Caco-2 (cell line): Measurements from ENCODE around the gene PID1. TPM values are rescaled to one million over a fixed set of nuclear protein-coding genes. Genes with fewer than 3 reads are reported as not detected.

ENCODE experiments used
- BruUV-seq: library from RNA; stranded (reverse); fragments of 400-500 nt; replicated peaks from 2 replicates; lab custom pipeline; 2021; lab: Mats Ljungman, UMichigan
- CTCF ChIA-PET: fragments of 300-600 bp; sonication (Branson Sonifier 250); formaldehyde crosslinking; loops from one replicate; lab custom pipeline; 2022; ENCODE audit warnings: antibody characterized with exemption; lab: Charles Lee
- POLR2A ChIA-PET: fragments of 300-600 bp; sonication (Branson Sonifier 250); formaldehyde crosslinking; loops from one replicate; lab custom pipeline; 2022; ENCODE audit warnings: antibody characterized with exemption; lab: Charles Lee
- DNase-seq, 2 experiments: peaks; one replicate each; pipeline versions ENCODE4 v3.0.0 to v3.0.0-alpha.2; 2020 to 2022
- H3K27me3 ChIP-seq: replicated peaks from 2 replicates; pipeline ENCODE4 v1.6.0; 2011; ENCODE audit warnings: low read length; ENCODE audit not compliant: control insufficient read depth, insufficient read depth
- H3K36me3 ChIP-seq: 2 replicates; pipeline ENCODE4 v1.5.1; 2011; ENCODE audit warnings: low read length; ENCODE audit not compliant: control insufficient read depth, insufficient read depth
- H3K4me1 ChIP-seq: fragments of 250-450 bp; sonication (Bioruptor Pico); 2 replicates; pipeline ENCODE4 v1.5.1; 2020; ENCODE audit warnings: mild to moderate bottlenecking
- H3K4me3 ChIP-seq: 2 replicates; pipeline ENCODE4 v1.5.1; 2011; ENCODE audit warnings: low read depth, mild to moderate bottlenecking, control low read depth, low read length
- H3K9me3 ChIP-seq: fragments of 250-450 bp; sonication (Bioruptor Pico); 2 replicates; pipeline ENCODE4 v1.5.1; 2020; ENCODE audit warnings: mild to moderate bottlenecking, moderate library complexity
- H3K27ac Mint-ChIP-seq: one replicate; pipeline ENCODE4 v1.8.0; 2022; ENCODE audit warnings: mixed read lengths; ENCODE audit not compliant: unreplicated experiment
- H3K27me3 Mint-ChIP-seq: one replicate; pipeline ENCODE4 v1.8.0; 2022; ENCODE audit warnings: mixed read lengths; ENCODE audit not compliant: insufficient read depth, unreplicated experiment
- H3K36me3 Mint-ChIP-seq: one replicate; pipeline ENCODE4 v1.8.0; 2022; ENCODE audit warnings: mild to moderate bottlenecking, mixed read lengths; ENCODE audit not compliant: insufficient read depth, unreplicated experiment
- H3K4me1 Mint-ChIP-seq: one replicate; pipeline ENCODE4 v1.8.0; 2022; ENCODE audit warnings: low read depth, mixed read lengths; ENCODE audit not compliant: unreplicated experiment
- H3K4me3 Mint-ChIP-seq: one replicate; pipeline ENCODE4 v1.8.0; 2022; ENCODE audit warnings: mild to moderate bottlenecking, moderate library complexity, mixed read lengths; ENCODE audit not compliant: unreplicated experiment
- H3K9me3 Mint-ChIP-seq: one replicate; pipeline ENCODE4 v1.8.0; 2022; ENCODE audit warnings: mixed read lengths; ENCODE audit not compliant: unreplicated experiment
- CTCF ChIP-seq, 2 experiments: fragments of 200-600 bp in 1 of 2; IDR thresholded peaks; 1 replicate in 1 of 2; 2 replicates in 1 of 2; pipeline versions ENCODE4 v1.5.1 to v1.8.0; 2011 to 2022; ENCODE audit warnings: antibody characterized with exemption in 1 of 2, control low read depth in 1 of 2, inconsistent platforms in 1 of 2, low read depth in 1 of 2, low read length in 1 of 2, mild to moderate bottlenecking in 1 of 2, moderate library complexity in 1 of 2; ENCODE audit not compliant: insufficient read depth in 1 of 2, severe bottlenecking in 1 of 2, unreplicated experiment in 1 of 2
- intact Hi-C: fragments of 100-400 bp; cut with micrococcal nuclease; formaldehyde crosslinking; loops from one replicate; pipeline ENCODE4 v1.10.0; 2022; ENCODE audit not compliant: unreplicated experiment
- total RNA-seq: library from RNA; stranded (reverse); gene quantifications from 2 replicates; pipeline ENCODE4 v1.2.3, GENCODE V29; 2022

The PID1 gene
- total RNA-seq, 1 experiment from 2014 or later: 9.8 TPM

GRCh38 chr2:229269146-229269545, 1.9 kb downstream of the PID1 start:
- intact Hi-C loops: loop anchor here (1.0 kb wide), 1 partner anchor 136 kb away; no protein-coding TSS in a partner anchor
- no peaks in the 10 kb centered on the region for H3K27me3 ChIP-seq
- no peak for TF ChIP-seq CTCF (IDR thresholded peaks at IDR 0.05; ENCODE audit: insufficient read depth in 1 of 2, low read depth in 1 of 2, low read length in 1 of 2, severe bottlenecking in 1 of 2, unreplicated experiment in 1 of 2)
- H3K4me3 ChIP-seq: no peak overlapping the region
- Mint-ChIP-seq H3K27ac (no peak overlapping the region), H3K4me3 (peak overlapping the region; percentile 10), H3K4me1 (peaks cover 14% of the 10 kb centered on the region), H3K27me3 (no peaks in the 10 kb centered on the region), H3K9me3 (no peaks in the 10 kb centered on the region), H3K36me3 (no peaks in the 10 kb centered on the region)
- ChIA-PET POLR2A (no interaction called here), CTCF (interaction anchor here (1.2 kb wide), 1 partner anchor 139 kb away, joined by 4 read pairs; no protein-coding TSS in a partner anchor)
- H3K4me1 ChIP-seq: peaks cover 19% of the 10 kb centered on the region
- no TSS peak for BruUV-seq
- H3K36me3 ChIP-seq: no peaks in the 10 kb centered on the region
- no peak for DNase-seq
- H3K9me3 ChIP-seq: no peaks in the 10 kb centered on the region

GRCh38 chr2:229268626-229269025, 2.5 kb downstream of the PID1 start:
- Mint-ChIP-seq H3K27ac (no peak overlapping the region), H3K27me3 (no peaks in the 10 kb centered on the region), H3K4me3 (peak overlapping the region; percentile 10), H3K9me3 (no peaks in the 10 kb centered on the region), H3K4me1 (peaks cover 14% of the 10 kb centered on the region), H3K36me3 (no peaks in the 10 kb centered on the region)
- intact Hi-C loops: loop anchor here (1.0 kb wide), 2 partner anchors 108 to 135 kb away; no protein-coding TSS in a partner anchor
- peak in 1 of 2 experiments; percentile 24 for DNase-seq
- no peak overlapping the region for H3K4me3 ChIP-seq
- H3K36me3 ChIP-seq: no peaks in the 10 kb centered on the region
- H3K9me3 ChIP-seq: no peaks in the 10 kb centered on the region
- no TSS peak for BruUV-seq
- ChIA-PET CTCF (interaction anchor here (1.2 kb wide), 1 partner anchor 139 kb away, joined by 4 read pairs; no protein-coding TSS in a partner anchor), POLR2A (no interaction called here)
- H3K4me1 ChIP-seq: peaks cover 19% of the 10 kb centered on the region
- H3K27me3 ChIP-seq: no peaks in the 10 kb centered on the region
- TF ChIP-seq CTCF (IDR thresholded peaks at IDR 0.05; ENCODE audit: insufficient read depth in 1 of 2, low read depth in 1 of 2, low read length in 1 of 2, severe bottlenecking in 1 of 2, unreplicated experiment in 1 of 2): no peak

- no peaks in the 10 kb centered on the region for H3K9me3 ChIP-seq
- DNase-seq: no peak
- H3K27me3 Mint-ChIP-seq: no peaks in the 10 kb centered on the region
- H3K27me3 ChIP-seq: no peaks in the 10 kb centered on the region
- peaks cover 9% of the 10 kb centered on the region for H3K4me1 ChIP-seq
- CTCF ChIA-PET: no interaction called here
- no peaks in the 10 kb centered on the region for H3K9me3 Mint-ChIP-seq
- TF ChIP-seq CTCF (IDR thresholded peaks at IDR 0.05; ENCODE audit: insufficient read depth in 1 of 2, low read depth in 1 of 2, low read length in 1 of 2, severe bottlenecking in 1 of 2, unreplicated experiment in 1 of 2): no peak
- no peak overlapping the region for H3K4me3 Mint-ChIP-seq
- intact Hi-C loops: no loop called here
- BruUV-seq: no TSS peak
- peaks cover 8% of the 10 kb centered on the region for H3K4me1 Mint-ChIP-seq
- POLR2A ChIA-PET: no interaction called here
- no peak overlapping the region for H3K27ac Mint-ChIP-seq
- H3K36me3 ChIP-seq: no peaks in the 10 kb centered on the region
- no peaks in the 10 kb centered on the region for H3K36me3 Mint-ChIP-seq
- no peak overlapping the region for H3K4me3 ChIP-seq
Observed at GRCh38 chr2:229267080-229267479, 4.0 kb downstream of the PID1 start.
